ENCODE data around the gene CD163L1. TPM values are rescaled to one million over a fixed set of nuclear protein-coding genes. Genes with fewer than 3 reads are reported as not detected.

Gene CD163L1
- total RNA-seq, 1 donor from 2014 or later: not detected

- no peak overlapping the region for H3K27ac Mint-ChIP-seq
- H3K27me3 Mint-ChIP-seq (ENCODE audit: insufficient read depth): no peaks in the 10 kb centered on the region
- no peak for DNase-seq (ENCODE audit: low spot score)
- H3K9me3 Mint-ChIP-seq: no peaks in the 10 kb centered on the region
- no peaks in the 10 kb centered on the region for H3K4me1 Mint-ChIP-seq (ENCODE audit: low read depth)
- intact Hi-C loops (cut with micrococcal nuclease): no loop called here
- H3K36me3 Mint-ChIP-seq (ENCODE audit: low read depth): no peaks in the 10 kb centered on the region
- H3K4me3 Mint-ChIP-seq: no peak overlapping the region
These were observed 48.0 kb downstream of the CD163L1 start for GRCh38 chr12:7395950-7396349.

GRCh38 chr12:7387289-7387688 lies 56.7 kb downstream of the CD163L1 start:
- intact Hi-C loops (cut with micrococcal nuclease): no loop called here
- H3K9me3 Mint-ChIP-seq: no peaks in the 10 kb centered on the region
- H3K4me1 Mint-ChIP-seq (ENCODE audit: low read depth): no peaks in the 10 kb centered on the region
- no peaks in the 10 kb centered on the region for H3K36me3 Mint-ChIP-seq (ENCODE audit: low read depth)
- no peak overlapping the region for H3K27ac Mint-ChIP-seq
- peaks cover 4% of the 10 kb centered on the region for H3K27me3 Mint-ChIP-seq (ENCODE audit: insufficient read depth)
- no peak overlapping the region for H3K4me3 Mint-ChIP-seq
- no peak for DNase-seq (ENCODE audit: low spot score)

GRCh38 chr12:7383157-7383556 lies 60.8 kb downstream of the CD163L1 start:
- H3K27ac Mint-ChIP-seq: no peak overlapping the region
- H3K4me3 Mint-ChIP-seq: no peak overlapping the region
- H3K27me3 Mint-ChIP-seq (ENCODE audit: insufficient read depth): peaks cover 6% of the 10 kb centered on the region

GRCh38 chr12:7376196-7376595 lies 67.8 kb downstream of the CD163L1 start:
- H3K36me3 Mint-ChIP-seq (ENCODE audit: low read depth): no peaks in the 10 kb centered on the region
- peaks cover 6% of the 10 kb centered on the region for H3K27me3 Mint-ChIP-seq (ENCODE audit: insufficient read depth)
- H3K27ac Mint-ChIP-seq: no peak overlapping the region
- DNase-seq (ENCODE audit: low spot score): no peak
- intact Hi-C loops (cut with micrococcal nuclease): no loop called here
- H3K9me3 Mint-ChIP-seq: no peaks in the 10 kb centered on the region
- no peaks in the 10 kb centered on the region for H3K4me1 Mint-ChIP-seq (ENCODE audit: low read depth)
- no peak overlapping the region for H3K4me3 Mint-ChIP-seq

More at GRCh38 chr12:7383157-7383556, 60.8 kb downstream of the CD163L1 start:
- Mint-ChIP-seq H3K36me3 (ENCODE audit: low read depth) (no peaks in the 10 kb centered on the region), H3K4me1 (ENCODE audit: low read depth) (no peaks in the 10 kb centered on the region), H3K9me3 (no peaks in the 10 kb centered on the region)
- no peak for DNase-seq (ENCODE audit: low spot score)
- intact Hi-C loops (cut with micrococcal nuclease): no loop called here

- DNase-seq (ENCODE audit: low spot score): no peak
- Mint-ChIP-seq H3K27ac (no peak overlapping the region), H3K9me3 (no peaks in the 10 kb centered on the region), H3K36me3 (ENCODE audit: low read depth) (no peaks in the 10 kb centered on the region), H3K4me1 (ENCODE audit: low read depth) (no peaks in the 10 kb centered on the region), H3K27me3 (ENCODE audit: insufficient read depth) (peaks cover 6% of the 10 kb centered on the region), H3K4me3 (no peak overlapping the region)
- intact Hi-C loops (cut with micrococcal nuclease): loop anchor here (2.0 kb wide), 1 partner anchor 264 kb away; no protein-coding TSS in a partner anchor
These were observed 68.8 kb downstream of the CD163L1 start for GRCh38 chr12:7375145-7375543.

- H3K27ac Mint-ChIP-seq: no peak overlapping the region
- peaks cover 6% of the 10 kb centered on the region for H3K27me3 Mint-ChIP-seq (ENCODE audit: insufficient read depth)
- no peaks in the 10 kb centered on the region for H3K36me3 Mint-ChIP-seq (ENCODE audit: low read depth)
- H3K9me3 Mint-ChIP-seq: no peaks in the 10 kb centered on the region
- H3K4me3 Mint-ChIP-seq: no peak overlapping the region
- intact Hi-C loops (cut with micrococcal nuclease): loop anchor here (1.0 to 2.0 kb wide), 2 partner anchors 86 to 264 kb away; no protein-coding TSS in a partner anchor
- DNase-seq (ENCODE audit: low spot score): no peak
- no peaks in the 10 kb centered on the region for H3K4me1 Mint-ChIP-seq (ENCODE audit: low read depth)
These were observed 69.4 kb downstream of the CD163L1 start for GRCh38 chr12:7374423-7375144.

- no peak for DNase-seq (ENCODE audit: low spot score)
- Mint-ChIP-seq H3K36me3 (ENCODE audit: low read depth) (no peaks in the 10 kb centered on the region), H3K27me3 (ENCODE audit: insufficient read depth) (peaks cover 6% of the 10 kb centered on the region), H3K27ac (no peak overlapping the region), H3K4me1 (ENCODE audit: low read depth) (no peaks in the 10 kb centered on the region), H3K4me3 (no peak overlapping the region), H3K9me3 (no peaks in the 10 kb centered on the region)
- intact Hi-C loops (cut with micrococcal nuclease): no loop called here
These were observed 70.7 kb downstream of the CD163L1 start for GRCh38 chr12:7373226-7373625.

- no peaks in the 10 kb centered on the region for H3K36me3 Mint-ChIP-seq (ENCODE audit: low read depth)
- intact Hi-C loops (cut with micrococcal nuclease): no loop called here
- no peaks in the 10 kb centered on the region for H3K4me1 Mint-ChIP-seq (ENCODE audit: low read depth)
- DNase-seq (ENCODE audit: low spot score): no peak
- no peak overlapping the region for H3K27ac Mint-ChIP-seq
- no peaks in the 10 kb centered on the region for H3K9me3 Mint-ChIP-seq
- H3K27me3 Mint-ChIP-seq (ENCODE audit: insufficient read depth): no peaks in the 10 kb centered on the region
- H3K4me3 Mint-ChIP-seq: no peak overlapping the region
These were observed 74.7 kb downstream of the CD163L1 start for GRCh38 chr12:7369274-7369729.

GRCh38 chr12:7362734-7363133 lies 81.2 kb downstream of the CD163L1 start:
- intact Hi-C loops (cut with micrococcal nuclease): loop anchor here (5.0 kb wide), 1 partner anchor 145 kb away; no protein-coding TSS in a partner anchor
- no peak for DNase-seq (ENCODE audit: low spot score)
- H3K27me3 Mint-ChIP-seq (ENCODE audit: insufficient read depth): no peaks in the 10 kb centered on the region
- no peaks in the 10 kb centered on the region for H3K36me3 Mint-ChIP-seq (ENCODE audit: low read depth)
- H3K27ac Mint-ChIP-seq: no peak overlapping the region
- no peaks in the 10 kb centered on the region for H3K4me1 Mint-ChIP-seq (ENCODE audit: low read depth)
- H3K9me3 Mint-ChIP-seq: no peaks in the 10 kb centered on the region
- H3K4me3 Mint-ChIP-seq: no peak overlapping the region

- DNase-seq (ENCODE audit: low spot score): no peak
- Mint-ChIP-seq H3K36me3 (ENCODE audit: low read depth) (no peaks in the 10 kb centered on the region), H3K27me3 (ENCODE audit: insufficient read depth) (no peaks in the 10 kb centered on the region), H3K4me3 (no peak overlapping the region), H3K27ac (no peak overlapping the region), H3K9me3 (no peaks in the 10 kb centered on the region), H3K4me1 (ENCODE audit: low read depth) (no peaks in the 10 kb centered on the region)
- intact Hi-C loops (cut with micrococcal nuclease): loop anchor here (5.0 kb wide), 1 partner anchor 144 kb away; no protein-coding TSS in a partner anchor
These were observed 82.7 kb downstream of the CD163L1 start for GRCh38 chr12:7361265-7361664.

- intact Hi-C loops (cut with micrococcal nuclease): no loop called here
- DNase-seq (ENCODE audit: low spot score): no peak
- H3K27me3 Mint-ChIP-seq (ENCODE audit: insufficient read depth): peaks cover 4% of the 10 kb centered on the region
- no peak overlapping the region for H3K4me3 Mint-ChIP-seq
- peaks cover 7% of the 10 kb centered on the region for H3K4me1 Mint-ChIP-seq (ENCODE audit: low read depth)
- no peaks in the 10 kb centered on the region for H3K36me3 Mint-ChIP-seq (ENCODE audit: low read depth)
- no peak overlapping the region for H3K27ac Mint-ChIP-seq
- no peaks in the 10 kb centered on the region for H3K9me3 Mint-ChIP-seq
These were observed 89.4 kb downstream of the CD163L1 start for GRCh38 chr12:7354529-7354928.

GRCh38 chr12:7352661-7353060 lies 91.3 kb downstream of the CD163L1 start:
- no peak overlapping the region for H3K27ac Mint-ChIP-seq
- DNase-seq (ENCODE audit: low spot score): no peak
- peaks cover 4% of the 10 kb centered on the region for H3K27me3 Mint-ChIP-seq (ENCODE audit: insufficient read depth)
- intact Hi-C loops (cut with micrococcal nuclease): no loop called here
- no peaks in the 10 kb centered on the region for H3K9me3 Mint-ChIP-seq
- peaks cover 7% of the 10 kb centered on the region for H3K4me1 Mint-ChIP-seq (ENCODE audit: low read depth)
- H3K36me3 Mint-ChIP-seq (ENCODE audit: low read depth): no peaks in the 10 kb centered on the region
- no peak overlapping the region for H3K4me3 Mint-ChIP-seq

- Mint-ChIP-seq H3K4me3 (no peak overlapping the region), H3K4me1 (ENCODE audit: low read depth) (peaks cover 15% of the 10 kb centered on the region), H3K27me3 (ENCODE audit: insufficient read depth) (peaks cover 4% of the 10 kb centered on the region), H3K9me3 (peaks cover 3% of the 10 kb centered on the region), H3K36me3 (ENCODE audit: low read depth) (peaks cover 2% of the 10 kb centered on the region), H3K27ac (no peak overlapping the region)
- intact Hi-C loops (cut with micrococcal nuclease): no loop called here
- DNase-seq (ENCODE audit: low spot score): no peak
These were observed 92.8 kb downstream of the CD163L1 start for GRCh38 chr12:7351177-7351576.

Measured in activated T-helper 1 cell treated with anti-CD3 and anti-CD28 coated beads, Interleukin-12 subunit alpha, Interleukin-12 subunit beta, Interleukin-2, Interleukin-4 antibody, amounts not matched to agents 30 ng/mL and 10 ng/mL and 1 ng/mL, durations not matched to agents 14 hours and 24 hours and 36 hours (primary cell).